Endodermal cell (in vitro differentiated cells): ENCODE results near the gene WFDC5. TPM values are rescaled to one million over a fixed set of nuclear protein-coding genes. Genes with fewer than 3 reads are reported as not detected.

Experiments used
- DNase-seq: peaks from one replicate; pipeline ENCODE4 v3.0.0-alpha.2; 2017
- H3K27ac ChIP-seq: 2 replicates; pipeline ENCODE4 v1.5.1; 2013; ENCODE audit warnings: mild to moderate bottlenecking, low read depth, low read length, moderate library complexity
- H3K27me3 ChIP-seq: 2 replicates; pipeline ENCODE4 v1.6.1; 2013; ENCODE audit warnings: mild to moderate bottlenecking, low read length, moderate library complexity; ENCODE audit not compliant: insufficient read depth, control insufficient read depth, poor library complexity, severe bottlenecking
- H3K36me3 ChIP-seq: 2 replicates; pipeline ENCODE4 v1.7.0; 2013; ENCODE audit warnings: mild to moderate bottlenecking, low read length, moderate library complexity; ENCODE audit not compliant: control insufficient read depth, insufficient read depth
- H3K4me1 ChIP-seq: one replicate; pipeline ENCODE4 v1.7.0; 2013; ENCODE audit warnings: low read length; ENCODE audit not compliant: control insufficient read depth, insufficient read depth
- H3K4me3 ChIP-seq: 2 replicates; pipeline ENCODE4 v1.5.1; 2013; ENCODE audit warnings: mild to moderate bottlenecking, low read length, moderate library complexity
- H3K9ac ChIP-seq: 2 replicates; pipeline ENCODE4 v1.6.1; 2013; ENCODE audit warnings: mild to moderate bottlenecking, low read length, moderate library complexity; ENCODE audit not compliant: poor library complexity, severe bottlenecking; ENCODE audit errors: extremely low read depth
- H3K9me3 ChIP-seq: 2 replicates; pipeline ENCODE4 v1.6.1; 2013; ENCODE audit warnings: mild to moderate bottlenecking, low read length, moderate library complexity; ENCODE audit not compliant: control insufficient read depth
- H3K27ac Mint-ChIP-seq: 2 replicates; pipeline ENCODE4 v1.8.0; 2020; ENCODE audit warnings: mixed read lengths
- H3K27me3 Mint-ChIP-seq: 2 replicates; pipeline ENCODE4 v1.8.0; 2021; ENCODE audit warnings: mild to moderate bottlenecking, mixed read lengths; ENCODE audit not compliant: insufficient read depth
- H3K36me3 Mint-ChIP-seq: 2 replicates; pipeline ENCODE4 v1.8.0; 2020; ENCODE audit warnings: low read depth, mixed read lengths
- H3K4me1 Mint-ChIP-seq: 2 replicates; pipeline ENCODE4 v1.8.0; 2020; ENCODE audit warnings: mixed read lengths
- H3K4me3 Mint-ChIP-seq: 2 replicates; pipeline ENCODE4 v1.8.0; 2020; ENCODE audit warnings: mild to moderate bottlenecking, moderate library complexity, mixed read lengths
- H3K9me3 Mint-ChIP-seq: 2 replicates; pipeline ENCODE4 v1.8.0; 2020; ENCODE audit warnings: mild to moderate bottlenecking, mixed read lengths
- CTCF ChIP-seq: fragments of 200-600 bp; sonication (generic); conservative IDR thresholded peaks from 2 replicates; pipeline ENCODE4 v1.5.0; 2021; ENCODE audit warnings: antibody characterized with exemption, mild to moderate bottlenecking
- WGBS, 2 experiments: methylation state at CpG; one replicate each; pipeline versions ENCODE4 v1.1.5 to v1.1.7; 2013; ENCODE audit warnings: missing lambda C conversion rate in 2 of 2, mixed read lengths in 1 of 2; ENCODE audit not compliant: insufficient coverage in 1 of 2, insufficient read length in 1 of 2; 5-methylcytosine and 5-hydroxymethylcytosine counted together
- total RNA-seq, 2 donors: library from RNA; stranded (reverse); fragmentation: NEBNext Ultra II Directional in 1 of 2; extraction: Animal tissue kit (Norgen Biotek cat#: 25700) in 1 of 2; gene quantifications; 2 replicates in 1 of 2; 3 replicates in 1 of 2; pipeline ENCODE4 v1.2.1, GENCODE V29; 2021

WFDC5 gene
- total RNA-seq, 2 donors from 2014 or later = not detected

DNA sequence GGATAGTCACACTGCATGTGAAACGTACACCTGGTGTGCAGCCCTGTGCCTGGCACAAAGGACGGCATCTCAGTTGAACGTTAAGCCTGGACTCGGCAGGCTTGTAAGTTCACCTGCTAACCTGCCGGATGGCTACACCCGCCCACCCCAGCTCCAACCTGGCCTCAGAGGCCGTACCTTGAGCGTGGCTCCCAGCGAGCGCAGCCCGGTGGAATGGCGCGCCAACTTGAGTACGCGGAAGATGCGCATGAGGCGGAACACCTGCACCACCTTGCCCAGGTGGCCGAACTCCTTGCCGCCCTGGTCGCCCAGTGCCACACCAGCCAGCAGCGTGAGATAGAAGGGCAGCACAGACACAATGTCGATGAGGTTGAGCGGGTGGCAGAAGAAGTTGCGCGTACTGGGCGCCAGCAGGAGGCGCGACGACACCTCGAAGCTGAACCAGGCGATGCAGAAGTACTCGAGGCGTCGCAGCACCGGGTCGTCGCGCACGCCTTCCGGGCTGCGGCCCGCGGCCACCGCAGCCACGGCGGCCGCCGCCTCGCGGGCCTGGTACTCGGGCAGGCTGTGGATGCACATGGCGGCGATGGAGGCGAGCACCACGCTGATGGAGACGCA, 17.4 kb downstream of the WFDC5 start:
- Mint-ChIP-seq H3K4me3 (no peak overlapping the region), H3K36me3 (no peaks in the 10 kb centered on the region), H3K4me1 (peaks cover 11% of the 10 kb centered on the region), H3K27ac (no peak overlapping the region), H3K9me3 (peaks cover 5% of the 10 kb centered on the region), H3K27me3 (peaks cover 36% of the 10 kb centered on the region)
- DNase-seq = no peak
- Histone ChIP-seq H3K36me3 (no peaks in the 10 kb centered on the region), H3K27ac (no peak overlapping the region), H3K27me3 (peaks cover 17% of the 10 kb centered on the region), H3K4me1 (no peaks in the 10 kb centered on the region), H3K9ac (no peak overlapping the region), H3K4me3 (no peak overlapping the region), H3K9me3 (no peaks in the 10 kb centered on the region)
- WGBS, 2 experiments = 94 to 97% methylated on average over 41 to 56 of the region's 56 CpGs
- TF ChIP-seq CTCF = no peak

GRCh38 chr20:45096781-45097180, 18.2 kb downstream of the WFDC5 start:
- 93 to 96% methylated on average over 8 to 9 of the region's 9 CpGs for WGBS, 2 experiments

GRCh38 chr20:45095805-45096238, 19.2 kb downstream of the WFDC5 start:
- H3K27me3 ChIP-seq = peaks cover 11% of the 10 kb centered on the region
- H3K36me3 ChIP-seq = no peaks in the 10 kb centered on the region
- no peaks in the 10 kb centered on the region for H3K36me3 Mint-ChIP-seq
- no peak overlapping the region for H3K4me3 Mint-ChIP-seq
- no peak overlapping the region for H3K4me3 ChIP-seq
- peak; percentile 89 for DNase-seq
- no peaks in the 10 kb centered on the region for H3K4me1 ChIP-seq
- TF ChIP-seq CTCF = peak; percentile 85
- no peak overlapping the region for H3K27ac Mint-ChIP-seq
- no peak overlapping the region for H3K9ac ChIP-seq
- peaks cover 5% of the 10 kb centered on the region for H3K4me1 Mint-ChIP-seq
- H3K9me3 Mint-ChIP-seq = peaks cover 5% of the 10 kb centered on the region
- H3K9me3 ChIP-seq = no peaks in the 10 kb centered on the region
- H3K27ac ChIP-seq = no peak overlapping the region
- 18 to 30% methylated on average over 4 to 7 of the region's 7 CpGs for WGBS, 2 experiments
- peaks cover 32% of the 10 kb centered on the region for H3K27me3 Mint-ChIP-seq

More at GRCh38 chr20:45096781-45097180, 18.2 kb downstream of the WFDC5 start:
- H3K27me3 ChIP-seq = peaks cover 17% of the 10 kb centered on the region
- H3K9ac ChIP-seq = no peak overlapping the region
- Mint-ChIP-seq H3K27me3 (peaks cover 36% of the 10 kb centered on the region), H3K27ac (no peak overlapping the region), H3K9me3 (peaks cover 5% of the 10 kb centered on the region), H3K4me3 (no peak overlapping the region), H3K4me1 (peaks cover 11% of the 10 kb centered on the region), H3K36me3 (no peaks in the 10 kb centered on the region)
- H3K4me1 ChIP-seq = no peaks in the 10 kb centered on the region
- no peak overlapping the region for H3K27ac ChIP-seq
- no peaks in the 10 kb centered on the region for H3K9me3 ChIP-seq
- no peak for DNase-seq
- H3K4me3 ChIP-seq = no peak overlapping the region
- TF ChIP-seq CTCF = no peak
- H3K36me3 ChIP-seq = no peaks in the 10 kb centered on the region
